HEK293T (cell line): ENCODE measurements around the gene SDHA.
"Not testable (repeated sequence)": the region's sequence is repeated elsewhere in the genome, so short reads cannot be mapped to it uniquely, and the experiment has no call there.

Experiments used
- ARNT ChIP-seq: fragments of 450-650 bp; IDR thresholded peaks from 2 replicates; pipeline ENCODE4 v1.6.1; 2017; ENCODE audit warnings: mild to moderate bottlenecking
- ELF4 ChIP-seq: fragments of 450-650 bp; IDR thresholded peaks from 2 replicates; pipeline ENCODE4 v1.6.1; 2017; ENCODE audit warnings: antibody characterized with exemption
- FOXA1 ChIP-seq: fragments of 450-650 bp; IDR thresholded peaks from 2 replicates; pipeline ENCODE4 v1.6.1; 2016; ENCODE audit warnings: mild to moderate bottlenecking
- LEF1 ChIP-seq: fragments of 450-650 bp; IDR thresholded peaks from 2 replicates; pipeline ENCODE4 v1.6.1; 2017; ENCODE audit warnings: mild to moderate bottlenecking, borderline replicate concordance

GRCh38 chr5:302416-302815 is 84.3 kb downstream of the SDHA start:
- not testable (repeated sequence) for TF ChIP-seq LEF1, FOXA1, ARNT, ELF4
